NCI-H345 treated with DMSO at 0.1 percent for 48 hours (cell line): Measurements from ENCODE around the gene TBC1D10A.
"Not testable (repeated sequence)": the region's sequence is repeated elsewhere in the genome, so short reads cannot be mapped to it uniquely, and the experiment has no call there.

Experiments used
- DNase-seq: peaks from one replicate; lab custom pipeline; 2025; ENCODE audit not compliant: unreplicated experiment; lab: John Stamatoyannopoulos, UW

Gene TBC1D10A

DNA sequence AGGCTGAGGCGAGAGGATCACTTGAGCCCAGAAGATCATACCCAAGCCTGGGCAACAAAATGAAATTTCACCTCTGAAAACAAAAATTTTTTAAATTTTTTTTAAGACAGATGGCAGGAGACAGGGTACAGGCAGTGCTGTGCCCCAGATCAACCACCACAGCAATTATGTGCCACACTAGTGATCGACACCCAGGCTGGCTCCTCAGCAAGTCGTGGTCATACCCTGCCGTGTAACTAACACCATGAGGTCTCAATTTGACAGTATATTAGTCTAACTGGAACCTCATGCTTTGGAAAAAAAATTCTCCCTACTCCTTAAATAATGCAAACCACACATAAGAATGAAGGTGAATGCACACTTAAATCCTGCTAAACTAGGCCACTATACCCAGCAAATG lies 21.7 kb upstream of the TBC1D10A start:
- no peak for DNase-seq

DNA sequence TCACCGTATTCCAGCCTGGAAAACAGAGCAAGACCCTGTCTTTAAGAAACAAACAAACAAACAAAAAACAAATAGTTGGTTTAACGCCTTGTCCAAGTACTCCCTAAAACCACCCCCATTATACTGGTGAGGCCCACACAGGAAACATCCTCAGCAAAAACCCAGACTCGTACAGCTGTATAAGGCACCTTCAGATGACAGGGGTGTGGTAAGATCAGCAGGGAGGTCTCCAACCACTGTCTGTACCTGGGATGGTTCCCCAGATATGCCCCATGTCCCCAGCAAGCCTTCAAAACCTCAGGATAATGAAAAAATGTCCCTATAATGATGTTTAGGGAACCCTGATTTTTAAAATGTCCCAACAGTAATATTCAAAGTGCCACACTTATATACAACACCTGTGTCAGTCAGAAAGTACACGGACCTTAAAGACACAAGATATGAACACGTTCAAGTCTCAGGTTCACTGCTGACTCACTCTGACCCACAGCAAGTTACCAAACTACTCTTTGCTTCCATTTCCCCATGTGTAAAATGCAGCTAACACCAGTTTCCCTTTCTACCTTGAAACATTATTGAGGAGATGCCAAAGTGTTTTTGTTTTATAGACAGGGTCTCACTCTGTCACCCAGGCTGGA lies 20.6 kb upstream of the TBC1D10A start:
- DNase-seq = no peak

DNA sequence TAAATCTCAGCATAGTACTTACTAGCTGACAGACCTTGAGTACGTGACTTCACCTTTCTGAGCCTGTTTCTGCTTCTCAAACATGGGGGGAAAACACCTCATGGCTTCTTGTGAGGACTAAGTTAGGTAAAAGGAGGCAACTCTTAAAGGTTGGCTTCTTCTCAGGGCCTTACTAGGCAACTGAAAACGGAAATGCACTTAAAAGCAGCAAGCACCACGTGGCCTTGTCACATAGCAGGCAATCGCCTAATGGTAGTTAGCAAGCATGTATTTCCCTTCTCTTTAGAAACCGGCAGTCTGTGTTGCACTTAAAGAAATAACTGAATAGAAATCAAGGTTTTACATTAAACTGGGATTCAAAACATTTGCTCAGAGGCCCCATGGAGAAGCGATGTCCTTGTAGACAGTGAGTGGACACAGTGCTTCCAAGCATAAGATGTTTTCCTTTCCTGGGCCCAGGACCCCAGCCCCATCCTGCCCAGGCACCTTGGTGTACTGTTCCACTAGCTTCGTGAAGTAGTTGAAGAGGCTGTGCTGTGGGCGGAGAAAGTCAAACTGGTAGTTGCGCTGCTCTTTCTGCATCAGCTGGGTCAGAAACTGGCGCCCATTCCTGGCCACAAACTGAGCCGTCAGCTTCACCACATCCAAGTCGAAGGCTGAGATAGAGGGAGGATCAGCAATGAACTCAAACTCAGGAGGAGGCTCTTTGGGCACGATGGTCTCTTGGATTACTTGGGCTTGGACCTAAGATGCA lies 17.9 kb upstream of the TBC1D10A start:
- DNase-seq = no peak

DNA sequence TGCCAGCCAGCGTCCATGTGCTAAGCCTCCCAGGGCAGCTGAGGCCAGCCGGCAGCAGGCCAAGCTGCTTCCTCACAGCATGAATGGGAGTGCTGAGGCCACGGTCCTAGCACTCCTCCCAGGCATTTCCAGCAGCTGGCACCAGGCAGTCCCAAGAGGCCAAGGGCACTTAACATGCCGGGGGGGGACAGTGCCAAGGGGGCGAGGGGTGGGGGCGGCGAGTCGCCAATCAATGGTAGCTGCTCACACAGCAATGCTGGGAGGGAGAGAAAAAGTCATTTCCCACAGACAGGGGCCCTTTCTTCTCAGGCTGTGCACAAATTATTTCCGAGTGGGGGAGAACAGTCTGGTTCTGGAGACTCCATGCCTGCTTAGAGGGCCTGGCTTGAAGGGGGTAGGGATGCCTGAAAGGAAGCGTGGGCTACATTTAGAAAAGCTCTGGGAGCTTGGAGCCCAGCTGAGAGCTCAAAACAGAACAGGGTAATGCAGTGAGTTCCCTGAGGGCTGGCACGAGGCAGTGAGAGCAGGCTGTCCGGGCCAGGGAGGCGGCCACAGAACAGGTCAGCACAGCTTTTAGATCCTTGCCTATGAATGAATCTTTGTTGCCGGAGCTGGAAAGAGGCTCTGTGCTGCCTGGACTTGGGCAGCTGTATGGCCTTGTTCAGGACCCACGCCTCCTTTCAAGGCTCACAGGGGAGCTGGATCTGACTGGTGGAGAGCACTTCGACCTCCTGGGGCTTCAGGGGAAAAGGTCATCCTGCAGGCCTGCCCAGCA lies 14.4 kb upstream of the TBC1D10A start:
- DNase-seq = no peak

DNA sequence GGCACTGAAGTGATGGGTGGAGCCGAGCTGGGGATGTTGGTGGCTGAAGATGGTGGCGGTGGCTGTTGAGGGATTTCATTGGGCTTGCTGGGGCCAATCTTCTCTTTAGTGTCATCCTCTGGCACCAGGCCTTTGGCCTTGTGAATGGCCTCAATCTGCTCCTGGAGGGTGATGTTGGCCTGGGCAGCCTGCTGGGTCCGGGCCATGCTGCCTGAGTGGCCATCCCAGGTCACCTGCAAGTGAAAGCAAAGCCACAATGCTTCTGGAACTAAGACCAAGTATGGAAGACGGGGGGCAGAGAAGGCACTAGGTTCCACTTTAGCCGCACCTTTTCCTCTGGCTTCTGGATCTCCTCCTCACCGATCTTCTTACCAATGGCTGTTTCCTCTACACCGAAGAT lies 12.1 kb upstream of the TBC1D10A start:
- DNase-seq = no peak

DNA sequence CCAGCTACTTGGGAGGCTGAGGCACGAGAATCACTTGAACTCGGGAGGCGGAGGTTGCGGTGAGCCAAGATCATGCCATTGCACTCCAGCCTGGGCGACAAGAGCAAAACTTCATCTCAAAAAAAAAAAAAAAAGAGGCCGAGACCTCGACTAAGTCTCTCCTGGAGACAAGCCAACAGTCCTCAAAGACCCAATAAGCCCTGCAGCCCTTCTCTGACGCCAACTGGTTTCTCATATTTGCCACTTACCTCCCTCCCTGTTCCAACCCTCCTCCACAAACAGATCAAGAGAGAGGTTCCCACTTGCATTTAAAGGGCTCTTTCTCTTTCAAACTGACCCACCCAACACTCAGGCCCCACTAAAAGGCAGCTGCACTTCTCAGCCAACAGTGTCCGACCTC lies 11.6 kb upstream of the TBC1D10A start:
- DNase-seq = not testable (repeated sequence)

DNA sequence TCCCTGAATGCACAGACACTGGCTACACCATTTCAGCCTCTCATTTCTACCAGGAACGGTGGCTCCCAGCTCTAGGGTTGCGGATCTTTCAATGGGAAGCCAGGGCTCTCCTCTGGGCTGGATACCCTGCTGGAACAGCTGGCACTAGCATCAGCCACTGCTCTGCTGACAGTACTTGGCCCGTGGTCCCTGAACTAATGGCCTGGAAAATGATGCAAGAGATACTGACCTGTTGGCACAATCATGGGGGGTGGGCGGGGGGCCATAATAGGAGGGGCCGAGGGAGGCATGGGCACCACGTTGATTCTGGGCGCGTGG lies 10.7 kb upstream of the TBC1D10A start:
- DNase-seq = no peak

DNA sequence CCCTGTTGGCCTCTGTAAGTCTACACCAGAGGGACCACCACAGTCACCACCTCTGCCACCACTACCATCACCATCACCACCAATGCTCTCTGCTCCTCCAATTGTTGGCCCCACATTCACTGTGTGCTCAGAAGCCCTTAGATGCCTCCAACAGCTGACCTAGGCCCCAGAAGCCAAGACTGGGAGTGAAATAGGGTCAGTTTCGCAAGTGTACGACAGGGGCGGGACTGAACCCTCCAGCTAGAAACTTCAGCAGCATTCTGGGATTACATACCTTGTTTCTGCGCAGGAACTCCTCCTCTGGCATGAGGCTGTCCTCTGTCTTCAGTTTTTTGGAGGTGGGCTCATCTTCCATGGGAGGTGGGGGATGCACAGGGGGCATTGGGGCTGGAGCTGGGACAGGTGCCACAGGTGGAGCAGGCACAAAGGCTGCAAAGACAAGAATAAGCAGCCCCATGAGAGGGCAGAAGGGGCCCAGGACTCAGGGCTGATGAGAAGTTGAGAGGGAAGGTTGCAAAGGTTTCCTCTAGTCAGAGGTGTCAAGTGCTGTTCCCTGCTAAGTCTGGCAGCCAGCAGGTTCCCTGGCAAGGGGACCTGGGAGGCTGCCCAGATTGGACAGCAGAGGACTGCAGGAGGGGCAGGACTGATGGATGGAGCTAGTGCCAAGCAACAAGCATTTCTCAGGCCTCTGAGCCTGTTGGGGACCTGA lies 10.2 kb upstream of the TBC1D10A start:
- DNase-seq = no peak

DNA sequence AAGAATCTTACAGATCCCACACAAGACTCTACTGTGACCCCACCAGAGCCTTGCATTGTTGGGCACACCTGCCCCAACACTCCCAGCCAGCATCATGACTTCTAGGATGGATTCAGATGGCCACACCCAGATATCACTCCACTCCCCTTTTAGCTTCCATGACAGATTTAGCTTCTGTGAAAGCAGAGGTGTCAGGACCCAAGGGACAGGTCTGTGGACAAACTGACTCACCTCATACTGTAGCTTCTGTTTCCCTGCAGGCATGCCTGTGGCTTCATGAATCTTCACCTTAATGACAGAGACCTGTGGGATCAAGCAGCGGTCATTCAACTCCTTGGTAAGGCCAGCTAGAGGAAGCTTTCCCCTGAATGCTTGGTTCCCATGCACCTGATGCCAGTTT lies 8.5 kb upstream of the TBC1D10A start:
- DNase-seq = no peak

DNA sequence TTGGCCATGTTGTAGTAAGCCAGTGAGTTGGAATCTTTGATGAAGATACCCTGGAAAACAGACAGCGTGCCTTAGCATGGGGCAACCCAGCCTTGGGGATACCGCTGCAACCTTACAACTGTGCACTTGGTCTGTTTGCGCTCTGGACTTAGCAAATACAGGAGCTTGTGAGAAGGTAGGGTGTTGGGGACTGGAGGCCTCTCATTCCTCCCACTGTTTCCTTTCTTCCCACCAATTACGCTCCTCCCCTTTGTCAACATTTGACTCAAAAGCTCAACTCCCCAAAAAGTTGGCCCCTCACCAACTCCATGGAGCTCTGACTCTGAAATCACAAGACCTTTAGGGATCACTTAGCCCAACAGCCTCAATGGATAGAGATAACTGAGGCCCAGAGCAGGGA lies 7.9 kb upstream of the TBC1D10A start:
- DNase-seq = no peak

DNA sequence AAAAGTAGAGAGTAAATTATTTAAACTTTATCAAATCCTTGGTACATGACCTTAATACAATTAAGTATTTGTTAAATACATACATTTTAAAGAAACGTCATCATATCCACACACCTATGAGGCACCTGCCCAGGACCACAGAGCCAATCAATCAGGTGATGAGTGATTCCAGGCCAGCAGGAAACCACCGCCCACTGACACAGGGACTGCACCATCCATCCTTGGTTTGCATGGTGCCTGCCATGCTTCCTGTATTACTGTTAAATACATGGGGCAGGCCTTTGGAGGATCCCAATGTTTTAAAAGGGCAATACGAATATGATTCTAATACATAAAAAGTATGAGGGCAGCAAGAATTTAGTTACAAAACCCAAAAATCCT lies 7.0 kb upstream of the TBC1D10A start:
- DNase-seq = no peak

DNA sequence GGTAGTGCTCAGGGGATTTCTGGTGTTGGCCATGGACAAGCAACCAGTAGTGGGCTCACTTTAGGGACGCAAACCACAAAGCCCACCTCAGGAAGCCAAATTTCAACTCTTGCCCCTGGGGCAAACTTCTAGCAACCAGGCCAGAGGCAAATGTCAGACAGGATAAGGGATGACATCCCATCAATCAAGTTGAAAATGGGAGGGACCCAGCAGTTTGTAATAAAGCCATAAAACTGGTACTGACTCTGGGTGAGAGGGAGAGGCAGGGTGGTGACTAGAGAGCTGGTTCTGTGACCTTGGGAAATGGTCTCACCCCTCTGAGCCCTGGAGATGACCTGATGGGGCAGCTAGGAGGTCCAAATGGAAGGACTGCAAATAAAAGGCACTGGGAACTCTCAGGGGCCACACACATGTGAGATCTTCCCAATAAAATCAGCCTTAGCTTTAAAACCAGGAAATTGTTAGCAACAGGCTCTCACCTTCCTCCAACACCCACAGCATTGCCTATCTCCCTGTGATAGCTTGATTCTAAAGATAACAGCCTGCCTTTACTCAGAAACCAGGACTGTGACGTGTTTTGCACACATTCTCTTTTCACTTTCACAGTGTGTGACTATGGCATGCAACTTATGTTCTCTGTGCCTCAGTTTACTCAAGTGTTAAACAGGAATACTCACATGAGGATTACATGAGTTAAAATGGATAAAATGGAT lies 6.4 kb upstream of the TBC1D10A start:
- DNase-seq = no peak

DNA sequence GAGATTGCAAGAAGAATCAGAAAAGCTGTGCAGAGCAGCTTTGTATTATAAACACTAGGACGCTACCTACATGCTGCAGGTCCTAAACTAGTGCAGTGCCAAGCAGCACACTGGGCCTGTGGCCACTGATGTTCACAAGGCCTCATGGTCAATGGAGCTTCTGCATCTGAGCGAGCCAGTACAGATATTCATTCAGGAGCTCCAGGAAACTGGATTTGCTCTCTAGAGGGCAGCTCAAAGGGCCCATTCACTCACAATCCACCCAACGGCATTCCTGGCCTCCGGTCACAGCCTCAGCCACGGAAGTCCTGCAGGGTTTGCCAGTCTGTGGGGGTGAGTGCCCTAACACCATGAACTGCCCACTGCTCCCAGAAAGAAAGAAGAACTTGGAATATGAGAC lies 5.8 kb upstream of the TBC1D10A start:
- no peak for DNase-seq

DNA sequence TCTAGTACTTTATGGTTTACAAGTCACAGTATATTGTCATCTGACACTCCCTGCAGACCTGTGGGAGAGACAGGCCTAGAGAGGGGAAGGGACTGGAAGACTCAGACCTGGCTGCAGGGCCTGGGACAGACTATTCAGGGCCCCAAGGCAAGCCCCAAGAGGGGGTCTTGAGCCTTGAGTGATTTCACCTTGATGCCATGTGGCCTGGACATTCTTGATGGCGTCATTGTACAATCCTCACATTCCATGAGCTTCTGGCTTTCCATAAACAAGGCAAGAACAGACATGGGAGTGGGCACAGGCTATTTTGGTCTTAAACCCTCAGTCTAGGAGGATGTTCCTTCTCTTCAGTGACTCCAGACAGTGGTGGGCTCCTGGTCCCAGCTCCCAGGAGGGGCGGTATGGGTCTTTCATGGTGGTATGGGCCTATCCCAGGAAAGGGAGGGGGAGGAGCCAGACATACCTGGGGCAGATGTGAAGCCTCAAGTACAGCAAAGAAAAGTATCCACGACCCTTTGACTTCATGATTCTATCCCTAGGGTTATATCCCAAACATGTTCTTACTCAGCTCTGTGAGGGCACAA lies 1.8 kb upstream of the TBC1D10A start:
- no peak for DNase-seq

DNA sequence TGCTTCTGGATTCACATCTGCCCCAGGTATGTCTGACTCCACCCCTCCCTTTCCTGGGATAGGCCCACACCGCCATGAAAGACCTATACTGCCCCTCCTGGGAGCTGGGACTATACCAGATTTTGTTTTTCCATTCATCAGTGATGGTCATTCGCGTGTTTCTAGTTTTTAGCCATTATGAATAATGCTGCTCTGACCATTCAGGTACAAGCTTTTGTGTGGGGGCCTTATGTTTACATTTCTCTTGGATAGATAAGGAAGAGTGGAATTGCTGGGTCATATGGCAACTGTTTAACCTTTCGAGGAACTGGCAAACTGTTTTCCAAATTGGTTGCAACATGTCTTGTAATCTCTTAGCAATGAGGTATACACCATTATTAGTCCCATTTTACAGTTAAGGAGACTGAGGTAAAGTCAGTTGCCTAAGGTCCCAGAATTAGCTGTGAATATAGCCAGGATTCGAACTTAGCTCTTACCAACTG lies 1.2 kb upstream of the TBC1D10A start:
- DNase-seq = no peak

DNA sequence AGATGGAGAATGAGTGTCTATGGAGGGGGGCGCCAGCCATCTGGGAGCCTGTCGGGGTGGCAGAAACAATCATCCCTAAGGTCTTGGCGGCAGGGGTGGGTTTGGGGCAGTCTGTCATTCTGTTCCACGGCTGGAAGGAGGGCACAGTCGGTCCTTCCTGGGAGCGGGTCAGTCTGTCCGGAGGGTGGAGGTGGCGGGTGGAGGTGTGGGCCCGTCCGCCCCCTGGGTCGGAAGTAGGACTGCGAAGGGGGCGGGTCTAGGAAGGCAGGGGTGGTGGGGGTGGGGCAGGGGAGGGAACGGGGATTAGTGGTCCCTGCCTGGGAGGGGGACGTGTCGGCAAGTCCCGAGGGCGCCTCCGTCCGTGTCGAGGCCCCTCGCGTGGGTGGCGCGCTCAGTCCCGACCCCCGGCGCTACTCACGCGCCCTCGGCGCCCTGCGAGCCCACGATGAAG lies 461 bp downstream of the TBC1D10A start:
- no peak for DNase-seq

DNA sequence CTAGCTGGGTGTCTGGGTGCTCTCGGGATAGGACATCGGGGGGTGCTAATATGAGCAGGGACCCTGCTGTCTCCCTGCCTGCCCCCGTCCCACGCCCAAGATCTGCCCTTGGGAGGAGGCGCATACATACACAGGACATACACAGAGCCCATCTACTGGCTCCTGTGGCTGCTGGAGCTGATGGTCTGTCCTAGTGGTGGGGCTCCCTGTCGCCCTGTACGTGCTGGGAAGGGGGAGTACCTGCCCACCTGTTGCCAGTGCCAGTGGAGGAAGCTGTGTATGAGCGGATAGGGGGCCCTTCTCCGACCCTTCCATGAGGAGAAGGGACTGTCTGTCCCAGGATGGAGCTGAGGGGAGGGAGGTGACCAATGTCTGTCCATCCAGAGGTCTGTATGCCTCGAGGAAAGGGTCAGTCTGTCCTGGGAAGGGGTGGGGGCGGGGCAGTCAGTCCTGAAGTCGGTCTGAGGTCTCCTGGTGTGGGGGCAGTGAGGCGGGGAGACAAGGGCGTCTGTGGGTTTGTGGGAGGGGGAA lies 952 bp downstream of the TBC1D10A start:
- no peak for DNase-seq

DNA sequence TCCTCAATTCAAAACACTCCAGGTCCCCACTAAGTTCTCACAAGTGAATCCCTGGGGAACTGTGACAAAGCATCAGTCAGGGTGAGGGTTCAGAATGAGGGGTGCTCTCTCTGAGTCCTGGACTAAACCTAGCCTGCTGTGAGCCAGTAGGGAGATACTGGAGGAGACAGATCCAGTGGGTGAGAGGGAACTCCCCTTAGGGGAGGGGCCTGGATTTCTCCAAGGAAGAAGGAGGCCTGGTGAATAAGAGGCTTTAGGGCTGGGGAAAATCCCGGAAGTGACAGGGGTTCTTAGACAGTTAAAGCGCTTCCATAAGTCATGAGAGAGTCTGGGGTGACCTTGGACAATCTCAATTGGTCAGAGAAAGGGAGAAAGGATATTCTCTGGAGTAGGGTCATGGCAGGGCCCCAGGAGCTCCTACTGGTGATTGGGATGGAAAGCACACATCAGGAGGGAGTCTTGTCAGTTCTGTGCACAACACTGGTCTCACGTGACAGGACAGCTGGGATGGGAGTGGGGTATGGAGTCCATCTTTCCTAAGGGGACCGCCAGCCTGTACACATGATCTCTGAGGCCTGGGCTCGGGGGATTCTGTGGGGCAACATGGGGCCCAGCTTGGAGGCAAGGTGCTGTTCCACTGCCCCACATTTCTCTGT lies 1.5 kb downstream of the TBC1D10A start:
- no peak for DNase-seq

DNA sequence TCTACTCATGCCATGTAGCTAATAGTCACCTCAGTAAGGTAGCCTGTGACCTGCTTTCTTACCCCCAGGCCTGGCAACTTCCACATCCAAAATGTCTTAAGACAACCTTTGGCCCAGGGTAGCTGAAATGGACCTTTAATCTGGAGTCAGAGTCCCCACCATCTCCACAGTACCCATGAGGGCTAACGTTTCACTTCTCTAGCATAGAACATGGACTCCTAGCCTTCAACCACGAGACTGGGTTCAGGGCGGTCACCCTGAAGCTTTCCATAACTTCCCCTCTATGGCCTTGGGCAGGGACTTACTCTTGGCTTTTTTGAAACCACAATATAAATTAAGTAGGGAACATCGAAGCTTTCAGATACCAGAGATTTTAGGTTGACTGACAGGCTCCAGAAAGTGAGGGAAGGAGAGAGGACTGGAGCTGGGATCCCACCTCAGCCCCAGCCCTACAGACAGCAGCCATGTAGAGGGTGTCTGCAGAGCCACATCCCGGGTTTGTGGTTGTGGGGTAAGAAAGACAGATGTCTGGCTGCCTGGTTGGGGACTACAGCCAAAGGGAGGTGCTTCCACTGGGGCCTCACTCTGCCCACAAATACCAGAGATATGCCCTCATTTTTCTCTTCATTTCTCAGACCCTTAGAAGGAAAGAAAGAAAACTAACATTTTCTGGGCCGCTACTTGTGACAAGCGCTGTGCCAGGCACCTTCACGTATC lies 2.6 kb downstream of the TBC1D10A start:
- DNase-seq = no peak
